A673 (cell line): ENCODE results near the gene RPS6KC1.

ENCODE experiments used
- CTCF ChIP-seq: fragments of 300-800, 200-600 bp; sonication (generic); conservative IDR thresholded peaks from 2 replicates; pipeline ENCODE4 v1.5.1; 2017; ENCODE audit warnings: low read depth, mild to moderate bottlenecking, antibody characterized with exemption, low read length, moderate library complexity, mixed read lengths
- EZH2 ChIP-seq: fragments of 200-600 bp; sonication (generic); IDR thresholded peaks from 2 replicates; pipeline ENCODE4 v1.6.1; 2017; ENCODE audit warnings: borderline replicate concordance, low read depth, mild to moderate bottlenecking, mixed read lengths, antibody characterized with exemption, low read length; ENCODE audit not compliant: poor library complexity, severe bottlenecking

- no peak for TF ChIP-seq CTCF
- no peak for TF ChIP-seq EZH2
These were observed 244.8 kb downstream of the RPS6KC1 start for GRCh38 chr1:213295860-213296259.
